A549 (cell line): ENCODE results near the gene DNM3. TPM values are rescaled to one million over a fixed set of nuclear protein-coding genes. Genes with fewer than 3 reads are reported as not detected.

Experiments used
- ATAC-seq, 2 experiments: fragments of 200-7000 bp in 1 of 2; fragments of >200 bp in 1 of 2; cut with Nextera tagmentation in 1 of 2; cut with Tn5 transposase in 1 of 2; 3 replicates each; pipeline versions ENCODE4 v1.8.0 to v1.9.1; 2018 to 2020; ENCODE audit warnings: mild to moderate bottlenecking in 1 of 2, moderate library complexity in 1 of 2
- CTCF ChIA-PET: fragments of 300-600 bp; sonication (Branson Sonifier 250); formaldehyde crosslinking; extraction: SDS; loops from one replicate; lab custom pipeline; 2021; ENCODE audit warnings: antibody characterized with exemption, inconsistent platforms; lab: Yijun Ruan, JAX
- POLR2A ChIA-PET: fragments of 350-600 bp; formaldehyde crosslinking; extraction: SDS; loops from one replicate; lab custom pipeline; 2021; ENCODE audit warnings: antibody characterized with exemption, inconsistent platforms; lab: Yijun Ruan, JAX
- DNase-seq, 2 experiments: peaks; one replicate each; pipeline versions ENCODE4 v3.0.0 to v3.0.0-alpha.2; 2011 to 2016; ENCODE audit warnings: low read depth in 1 of 2, low spot score in 1 of 2
- FAIRE-seq: peaks from 2 replicates; lab custom pipeline; 2011; peaks lifted over from hg19 to GRCh38; lab: Jason Lieb, UNC
- H3K27ac ChIP-seq, 2 experiments: fragments of >200 bp; sonication (Bioruptor Twin); formaldehyde crosslinking; 3 replicates each; pipeline ENCODE4 v1.5.1; 2016 to 2017
- H3K4me1 ChIP-seq: fragments of >200 bp; sonication (Bioruptor Twin); formaldehyde crosslinking; 3 replicates; pipeline ENCODE4 v1.6.1; 2016
- H3K4me2 ChIP-seq: fragments of >200 bp; sonication (Bioruptor Twin); formaldehyde crosslinking; 3 replicates; pipeline ENCODE4 v1.6.1; 2016
- H3K4me3 ChIP-seq: fragments of >200 bp; sonication (Bioruptor Twin); formaldehyde crosslinking; 3 replicates; pipeline ENCODE4 v1.5.1; 2016
- H3K9me3 ChIP-seq: fragments of >200 bp; sonication (Bioruptor Twin); formaldehyde crosslinking; 3 replicates; pipeline ENCODE4 v1.6.1; 2016
- CTCF ChIP-seq: fragments of >200 bp; sonication (Bioruptor Twin); formaldehyde crosslinking; IDR thresholded peaks from 3 replicates; pipeline ENCODE4 v1.5.1; 2016
- E2F6 ChIP-seq: IDR thresholded peaks from 2 replicates; pipeline ENCODE4 v1.6.1; 2012; ENCODE audit warnings: low read depth, borderline replicate concordance
- ELK1 ChIP-seq: fragments of 150-350 bp; IDR thresholded peaks from 2 replicates; pipeline ENCODE4 v1.6.1; 2014; ENCODE audit warnings: low read depth, mild to moderate bottlenecking, low read length
- EP300 ChIP-seq, 2 experiments: fragments of >200 bp; sonication (Bioruptor Twin); formaldehyde crosslinking; IDR thresholded peaks; 2 replicates in 1 of 2; 3 replicates in 1 of 2; pipeline ENCODE4 v1.6.1; 2016 to 2017
- ESRRA ChIP-seq: fragments of 150-350 bp; IDR thresholded peaks from 2 replicates; pipeline ENCODE4 v1.6.1; 2014; ENCODE audit warnings: mild to moderate bottlenecking, low read length, borderline replicate concordance
- FOSL2 ChIP-seq, 2 experiments: fragments of 450-650 bp in 1 of 2; fragments of >200 bp in 1 of 2; sonication (Bioruptor Twin) in 1 of 2; formaldehyde crosslinking; IDR thresholded peaks; 2 replicates each; pipeline versions ENCODE4 v1.5.0 to v1.6.1; 2016 to 2020; ENCODE audit warnings: mild to moderate bottlenecking in 1 of 2, moderate library complexity in 1 of 2
- FOXS1 ChIP-seq: fragments of 250-450 bp; sonication (Bioruptor Pico); IDR thresholded peaks from 2 replicates; pipeline ENCODE4 v1.5.0; 2020; ENCODE audit warnings: mild to moderate bottlenecking, moderate library complexity
- HES2 ChIP-seq: fragments of >200 bp; sonication (Bioruptor Twin); formaldehyde crosslinking; IDR thresholded peaks from 2 replicates; pipeline ENCODE4 v1.6.1; 2016
- HMGXB4 ChIP-seq: fragments of 250-450 bp; sonication (Bioruptor Pico); IDR thresholded peaks from 2 replicates; pipeline ENCODE4 v1.5.0; 2021; ENCODE audit warnings: mild to moderate bottlenecking, moderate library complexity, borderline replicate concordance
- HOXA7 ChIP-seq: fragments of 250-450 bp; sonication (Bioruptor Pico); IDR thresholded peaks from 2 replicates; pipeline ENCODE4 v1.5.0; 2020; ENCODE audit warnings: mild to moderate bottlenecking, moderate library complexity
- KDM5A ChIP-seq: fragments of 200-600 bp; sonication (generic); IDR thresholded peaks from 2 replicates; pipeline ENCODE4 v1.6.1; 2016; ENCODE audit warnings: antibody characterized with exemption, mild to moderate bottlenecking
- MAFK ChIP-seq: fragments of 450-650 bp; IDR thresholded peaks from 2 replicates; pipeline ENCODE4 v1.6.1; 2014; ENCODE audit not compliant: partially characterized antibody
- MAX ChIP-seq: IDR thresholded peaks from 2 replicates; pipeline ENCODE4 v1.6.1; 2012
- MAZ ChIP-seq: fragments of 150-350 bp; IDR thresholded peaks from 2 replicates; pipeline ENCODE4 v1.6.1; 2014; ENCODE audit warnings: antibody characterized with exemption, low read depth, low read length, borderline replicate concordance
- NR3C1 ChIP-seq: fragments of >200 bp; sonication (Bioruptor Twin); formaldehyde crosslinking; IDR thresholded peaks from 3 replicates; pipeline ENCODE4 v1.6.1; 2017
- REST ChIP-seq: fragments of 200-600 bp; sonication (generic); IDR thresholded peaks from 2 replicates; pipeline ENCODE4 v1.6.1; 2016; ENCODE audit warnings: antibody characterized with exemption, mild to moderate bottlenecking, moderate library complexity
- RNF2 ChIP-seq: fragments of 200-600 bp; sonication (generic); IDR thresholded peaks from 2 replicates; pipeline ENCODE4 v1.6.1; 2016; ENCODE audit warnings: low read depth, mild to moderate bottlenecking, antibody characterized with exemption, moderate library complexity, borderline replicate concordance
- SREBF2 ChIP-seq: fragments of 450-650 bp; IDR thresholded peaks from 2 replicates; pipeline ENCODE4 v1.6.1; 2014; ENCODE audit warnings: mild to moderate bottlenecking, moderate library complexity
- TP53 ChIP-seq: fragments of 250-450 bp; sonication (Bioruptor Pico); IDR thresholded peaks from 2 replicates; pipeline ENCODE4 v1.5.0; 2021; ENCODE audit warnings: mild to moderate bottlenecking, moderate library complexity
- ZNF302 ChIP-seq: fragments of 250-450 bp; sonication (Bioruptor Pico); IDR thresholded peaks from 2 replicates; pipeline ENCODE4 v1.9.0; 2021; ENCODE audit warnings: inconsistent platforms, mild to moderate bottlenecking, moderate library complexity
- WGBS: methylation state at CpG from one replicate; pipeline ENCODE4 v1.1.6; 2017; ENCODE audit errors: missing lambda C conversion rate; 5-methylcytosine and 5-hydroxymethylcytosine counted together
- polyA plus RNA-seq, 4 experiments: library from polyadenylated mRNA; depleted of rRNA in 3 of 4; stranded (reverse); fragments of >200 nt; fragmentation: RNase III in 1 of 4; extraction: RNeasy Plus Mini Kit Qiagen cat#74134 plus additional on column Dnase treatment in 1 of 4; gene quantifications; 2 replicates in 3 of 4; 3 replicates in 1 of 4; pipeline ENCODE4 v1.2.3, GENCODE V29; 2011 to 2017

The DNM3 gene
- polyA plus RNA-seq, 2 of the 4 experiments (the other 2 are of a cell fraction): 0.57 to 1.5 TPM

GRCh38 chr1:172386046-172386445 lies 544.7 kb downstream of the DNM3 start:
- ChIA-PET POLR2A (no interaction called here), CTCF (interaction anchor here (1.1 kb wide), 1 partner anchor 10 kb away, joined by 3 read pairs; no protein-coding TSS in a partner anchor)
- Histone ChIP-seq H3K9me3 (no peaks in the 10 kb centered on the region), H3K4me3 (no peak overlapping the region), H3K4me2 (no peak overlapping the region), H3K4me1 (0 out of 3 replicates have a peak, but pooled peaks cover 3% of the 10 kb centered on the region), H3K27ac (no peak overlapping the region)
- no peak for ATAC-seq
- 94% methylated on average over 2 of the region's 2 CpGs for WGBS
- TF ChIP-seq MAX (no peak), FOXS1 (no peak), FOSL2 (IDR thresholded peaks at IDR 0.05) (no peak), FOSL2 (CRISPR knock-in tag; IDR thresholded peaks at IDR 0.05) (no peak), TP53 (CRISPR knock-in tag) (no peak), MAFK (no peak), ESRRA (no peak), REST (no peak), ZNF302 (no peak), SREBF2 (no peak), HES2 (no peak), HOXA7 (no peak), HMGXB4 (CRISPR knock-in tag) (no peak), MAZ (no peak), KDM5A (no peak), CTCF (no peak), EP300 (IDR thresholded peaks at IDR 0.05) (no peak), NR3C1 (no peak), E2F6 (no peak), ELK1 (no peak), RNF2 (no peak)
- no peak for FAIRE-seq
- no peak for DNase-seq
